Fibroblast of skin of right quadriceps (primary cell): ENCODE measurements around the gene TMEM207.

Experiments used
- DNase-seq: peaks from one replicate; pipeline ENCODE4 v3.0.0-alpha.2; 2013

Gene TMEM207

DNA sequence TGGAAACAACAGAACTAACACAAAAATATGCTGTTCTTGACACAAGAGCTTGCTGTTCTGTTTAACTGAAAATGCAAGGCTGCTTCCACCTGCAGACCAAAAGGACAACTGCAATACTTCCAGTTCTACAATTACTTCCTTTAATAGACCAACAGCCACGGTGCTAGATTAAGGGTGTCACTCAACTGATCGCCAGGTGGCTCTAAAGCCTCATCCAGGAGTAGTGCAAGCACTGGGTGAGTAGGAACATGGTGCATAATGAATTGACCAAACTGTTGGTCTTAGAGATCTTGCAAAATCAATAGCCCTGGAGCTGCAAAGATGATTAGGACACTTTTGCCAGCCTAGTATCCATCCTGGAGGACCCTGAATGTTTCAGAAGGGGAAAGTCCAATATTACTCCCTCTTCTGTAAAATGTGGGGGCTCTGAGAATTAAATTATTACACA, 65.4 kb downstream of the TMEM207 start:
- peak; percentile 44 for DNase-seq

DNA sequence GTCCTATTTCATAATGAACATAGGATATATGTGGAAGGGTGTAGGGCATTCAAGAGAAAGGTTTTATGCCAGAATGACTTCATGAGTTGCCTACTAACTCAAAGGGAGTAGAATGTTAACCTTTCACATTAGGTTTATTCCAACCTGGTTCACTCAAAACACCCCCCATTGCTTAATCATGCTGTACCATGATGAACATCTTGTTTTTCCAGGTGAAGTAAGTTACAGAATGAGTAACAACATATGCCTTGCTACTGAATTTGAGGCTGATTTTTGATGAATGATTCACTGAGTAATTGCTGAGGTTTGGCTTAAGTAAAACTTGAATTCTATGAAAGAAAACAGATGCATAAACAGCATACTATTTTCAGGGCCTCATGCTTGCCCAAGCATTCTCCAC, 67.6 kb downstream of the TMEM207 start:
- peak; percentile 81 for DNase-seq

DNA sequence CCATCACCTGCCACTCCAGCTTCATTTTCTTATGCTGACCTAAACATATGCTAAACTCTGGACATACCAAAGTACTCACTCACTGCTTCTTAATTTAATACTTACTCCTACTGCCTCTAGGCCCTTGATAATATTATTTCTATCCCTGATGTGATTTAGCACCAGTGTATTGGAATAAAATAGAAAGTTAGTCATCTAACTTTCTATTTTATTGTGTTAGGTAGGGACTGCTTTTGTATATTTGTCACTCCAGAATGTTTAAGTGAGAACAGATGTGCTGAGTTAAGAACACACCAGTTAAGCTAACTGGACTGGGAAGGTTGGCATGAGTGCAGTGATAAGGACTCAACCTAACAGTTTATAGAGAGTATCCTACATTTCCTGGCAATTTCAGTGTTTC, 68.3 kb downstream of the TMEM207 start:
- peak; percentile 33 for DNase-seq

DNA sequence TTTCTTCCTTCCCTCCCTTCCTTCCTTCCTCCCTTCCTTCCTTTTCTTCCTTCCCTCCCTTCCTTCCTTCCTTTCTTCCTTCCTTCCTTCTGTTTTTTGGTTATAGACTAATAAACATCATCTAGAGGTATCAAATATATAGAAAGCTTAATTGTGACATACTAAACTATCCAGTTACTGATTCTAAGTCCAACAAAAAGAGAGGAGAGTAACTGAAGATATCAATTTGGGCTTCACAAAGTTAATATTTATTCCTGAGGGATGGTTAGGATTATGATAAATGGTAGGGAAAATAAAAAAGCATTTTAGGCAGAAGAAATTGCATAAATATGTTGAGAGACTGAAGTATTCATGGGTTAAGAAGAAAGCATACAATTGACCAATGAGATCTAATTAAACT, 69.5 kb downstream of the TMEM207 start:
- DNase-seq, result no peak
